Endothelial cell of umbilical vein (primary cell): ENCODE measurements around the gene CAMTA1. TPM values are rescaled to one million over a fixed set of nuclear protein-coding genes. Genes with fewer than 3 reads are reported as not detected.

Source experiments
- BruUV-seq: library from RNA; stranded (reverse); fragments of 400-500 nt; replicated peaks from 2 replicates; lab custom pipeline; 2021; lab: Mats Ljungman, UMichigan
- CTCF ChIA-PET: fragments of 300-600, 350-600 bp; sonication (Branson Sonifier 250); formaldehyde crosslinking; loops from one replicate; lab custom pipeline; 2021; ENCODE audit warnings: antibody characterized with exemption, inconsistent platforms; lab: Charles Lee
- POLR2A ChIA-PET: fragments of 300-600, 350-600 bp; sonication (Branson Sonifier 250); formaldehyde crosslinking; loops from one replicate; lab custom pipeline; 2021; ENCODE audit warnings: antibody characterized with exemption, inconsistent platforms; lab: Charles Lee
- DNase-seq: peaks from one replicate; pipeline ENCODE4 v3.0.0-alpha.2; 2011; ENCODE audit warnings: low read depth, low spot score
- FAIRE-seq: peaks from 2 replicates; lab custom pipeline; 2011; peaks lifted over from hg19 to GRCh38; lab: Jason Lieb, UNC
- H2AFZ ChIP-seq: 2 replicates; pipeline ENCODE4 v1.6.0; 2012; ENCODE audit warnings: low read depth, low read length, control low read depth, inconsistent platforms
- H3K27ac ChIP-seq: 2 replicates; pipeline ENCODE4 v1.5.1; 2011; ENCODE audit warnings: low read depth, mild to moderate bottlenecking, control low read depth, low read length, moderate library complexity; ENCODE audit not compliant: insufficient read depth
- H3K27me3 ChIP-seq, 2 experiments: 2 replicates each; pipeline versions ENCODE4 v1.6.0 to v1.6.1; 2011; ENCODE audit warnings: low read length in 2 of 2, mixed read lengths in 1 of 2; ENCODE audit not compliant: control insufficient read depth in 2 of 2, insufficient read depth in 2 of 2
- H3K36me3 ChIP-seq, 2 experiments: 2 replicates in 1 of 2; 3 replicates in 1 of 2; pipeline ENCODE4 v1.5.1; 2011; ENCODE audit warnings: low read length in 2 of 2, mild to moderate bottlenecking in 1 of 2, moderate library complexity in 1 of 2; ENCODE audit not compliant: control insufficient read depth in 2 of 2, insufficient read depth in 2 of 2; ENCODE audit errors: extremely low read depth in 1 of 2
- H3K4me1 ChIP-seq: 3 replicates; pipeline ENCODE4 v1.5.1; 2011; ENCODE audit warnings: mild to moderate bottlenecking, low read length; ENCODE audit not compliant: control insufficient read depth, insufficient read depth; ENCODE audit errors: extremely low read depth
- H3K4me2 ChIP-seq: 2 replicates; pipeline ENCODE4 v1.6.1; 2011; ENCODE audit warnings: low read length, control low read depth, mixed read lengths; ENCODE audit not compliant: insufficient read depth
- H3K4me3 ChIP-seq, 3 experiments: fragments of 200-600 bp in 1 of 3; sonication (generic), shearing (Covaris generic) in 1 of 3; replicated peaks in 1 of 3; 2 replicates each; pipeline ENCODE4 v1.5.1; 2011 to 2016; ENCODE audit warnings: control low read depth in 3 of 3, low read length in 3 of 3, mild to moderate bottlenecking in 2 of 3, inconsistent platforms in 1 of 3, low read depth in 1 of 3, moderate library complexity in 1 of 3; ENCODE audit not compliant: insufficient read depth in 1 of 3
- H3K79me2 ChIP-seq: 2 replicates; pipeline ENCODE4 v1.6.0; 2012; ENCODE audit warnings: low read length, inconsistent platforms; ENCODE audit not compliant: control insufficient read depth, insufficient read depth
- H3K9ac ChIP-seq: replicated peaks from 2 replicates; pipeline ENCODE3; 2011; ENCODE audit warnings: low read length, control low read depth; ENCODE audit not compliant: insufficient read depth; ENCODE audit errors: extremely low read depth
- H3K9me1 ChIP-seq: replicated peaks from 3 replicates; pipeline ENCODE4 v1.6.0; 2011; ENCODE audit warnings: mild to moderate bottlenecking, low read length; ENCODE audit not compliant: control insufficient read depth, insufficient read depth; ENCODE audit errors: extremely low read depth
- H3K9me3 ChIP-seq: replicated peaks from 2 replicates; pipeline ENCODE4 v1.5.1; 2012; ENCODE audit warnings: low read length, inconsistent platforms; ENCODE audit not compliant: control insufficient read depth, insufficient read depth
- H4K20me1 ChIP-seq: replicated peaks from 2 replicates; pipeline ENCODE3; 2011; ENCODE audit warnings: mild to moderate bottlenecking, low read length; ENCODE audit not compliant: control insufficient read depth, insufficient read depth; ENCODE audit errors: extremely low read depth
- EZH2 ChIP-seq: IDR thresholded peaks from 2 replicates; pipeline ENCODE4 v1.6.1; 2012; ENCODE audit warnings: borderline replicate concordance, low read depth, mild to moderate bottlenecking, moderate library complexity, low read length, inconsistent platforms; ENCODE audit not compliant: severe bottlenecking
- FOS ChIP-seq: IDR thresholded peaks from 2 replicates; pipeline ENCODE4 v1.6.1; 2011; ENCODE audit warnings: mild to moderate bottlenecking, low read length, moderate library complexity, borderline replicate concordance; ENCODE audit not compliant: insufficient read depth
- GATA2 ChIP-seq: IDR thresholded peaks from 2 replicates; pipeline ENCODE4 v1.7.0; 2011; ENCODE audit warnings: low read depth, mild to moderate bottlenecking, moderate library complexity, mixed read lengths, low read length; ENCODE audit not compliant: insufficient read length, insufficient read depth
- JUN ChIP-seq: IDR thresholded peaks from 2 replicates; pipeline ENCODE4 v1.6.1; 2011; ENCODE audit warnings: borderline replicate concordance, low read depth; ENCODE audit not compliant: insufficient read length, insufficient read depth
- MYC ChIP-seq: IDR thresholded peaks from one replicate; pipeline ENCODE4 v1.6.1; 2011; ENCODE audit warnings: mild to moderate bottlenecking, low read depth, low read length
- POLR2A ChIP-seq: IDR thresholded peaks from 2 replicates; pipeline ENCODE4 v1.6.1; 2012; ENCODE audit warnings: low read depth, mild to moderate bottlenecking, control low read depth, low read length
- dilution Hi-C: fragments of 300-500 bp; cut with MboI; formaldehyde crosslinking; loops from one replicate; pipeline ENCODE4 v1.15.0; 2019; ENCODE audit warnings: low sequenced_read_pairs; ENCODE audit not compliant: extremely low pct_ligation_motif_present
- intact Hi-C: fragments of 100-400 bp; cut with micrococcal nuclease; formaldehyde crosslinking; loops from one replicate; pipeline ENCODE4 v1.10.0; 2022
- polyA plus RNA-seq, 4 experiments: library from polyadenylated mRNA; depleted of rRNA in 3 of 4; stranded (reverse) in 3 of 4; unstranded in 1 of 4; fragments of >200 nt; gene quantifications; 2 replicates each; pipeline versions ENCODE4 v1.2.1 to v1.2.3, GENCODE V29; 2011 to 2012; ENCODE audit warnings: missing spikeins in 1 of 4
- total RNA-seq: library from RNA; stranded (reverse); gene quantifications from 2 replicates; pipeline ENCODE4 v1.2.3, GENCODE V29; 2021
- TF ChIP-seq, protein P1 (sequence below): IDR thresholded peaks from 2 replicates; pipeline ENCODE4 v1.6.1; 2011; ENCODE audit not compliant: insufficient read depth, insufficient read length
- TF ChIP-seq, protein P2 (sequence below), 2 donors: IDR thresholded peaks; 1 replicate in 1 of 2; 2 replicates in 1 of 2; pipeline ENCODE4 v1.5.1; 2011; ENCODE audit warnings: low read length in 2 of 2, mild to moderate bottlenecking in 2 of 2, moderate library complexity in 2 of 2, control low read depth in 1 of 2, inconsistent platforms in 1 of 2, low read depth in 1 of 2; ENCODE audit not compliant: insufficient read depth in 1 of 2; ENCODE audit errors: extremely low read depth in 1 of 2

The CAMTA1 gene
- total and polyA plus RNA-seq, 2 donors (not counting 3 experiments of a cell fraction or from before 2014, with no cell fraction given), result 50.8 to 92.7 TPM

DNA sequence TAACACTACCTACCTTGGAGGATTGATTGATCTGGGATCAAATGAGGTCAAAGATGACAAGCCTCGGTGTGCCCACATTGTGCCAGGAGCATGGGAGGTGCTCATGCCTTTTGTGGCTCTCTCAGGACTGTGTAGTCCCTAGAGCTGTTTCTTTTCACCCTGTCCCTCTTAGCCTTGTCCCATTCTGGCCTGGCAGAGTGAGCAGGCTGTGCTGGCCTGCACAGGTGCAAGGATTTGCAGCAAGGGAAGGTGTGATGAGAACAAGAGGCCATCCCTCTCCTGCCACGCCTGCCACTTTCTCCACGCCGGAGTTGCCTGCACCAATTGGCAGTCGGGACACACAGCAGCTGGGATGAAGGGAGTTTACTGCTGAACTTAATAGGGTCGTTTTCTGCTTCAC lies 575.3 kb downstream of the CAMTA1 start:
- CTCF ChIA-PET, result no interaction called here
- Histone ChIP-seq H3K79me2 (no peaks in the 10 kb centered on the region), H3K4me3 (no peak overlapping the region), H3K4me1 (no peaks in the 10 kb centered on the region), H3K27me3 (no peaks in the 10 kb centered on the region), H2AFZ (no peak overlapping the region), H3K27ac (no peak overlapping the region), H3K9me1 (no peaks in the 10 kb centered on the region), H3K36me3 (no peaks in the 10 kb centered on the region), H3K9ac (no peak overlapping the region), H3K9me3 (no peaks in the 10 kb centered on the region), H3K4me2 (no peak overlapping the region), H4K20me1 (no peaks in the 10 kb centered on the region)
- FAIRE-seq (no peak), DNase-seq (no peak)
- POLR2A ChIA-PET, result no interaction called here
- intact Hi-C loops (no loop called here), dilution Hi-C loops (no loop called here)
- BruUV-seq, result no TSS peak
- TF ChIP-seq POLR2A (no peak), GATA2 (no peak), FOS (no peak), MYC (no peak), JUN (no peak), EZH2 (no peak)
- TF ChIP-seq, protein P1, sequence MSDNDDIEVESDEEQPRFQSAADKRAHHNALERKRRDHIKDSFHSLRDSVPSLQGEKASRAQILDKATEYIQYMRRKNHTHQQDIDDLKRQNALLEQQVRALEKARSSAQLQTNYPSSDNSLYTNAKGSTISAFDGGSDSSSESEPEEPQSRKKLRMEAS, result no peak
- TF ChIP-seq, protein P2, sequence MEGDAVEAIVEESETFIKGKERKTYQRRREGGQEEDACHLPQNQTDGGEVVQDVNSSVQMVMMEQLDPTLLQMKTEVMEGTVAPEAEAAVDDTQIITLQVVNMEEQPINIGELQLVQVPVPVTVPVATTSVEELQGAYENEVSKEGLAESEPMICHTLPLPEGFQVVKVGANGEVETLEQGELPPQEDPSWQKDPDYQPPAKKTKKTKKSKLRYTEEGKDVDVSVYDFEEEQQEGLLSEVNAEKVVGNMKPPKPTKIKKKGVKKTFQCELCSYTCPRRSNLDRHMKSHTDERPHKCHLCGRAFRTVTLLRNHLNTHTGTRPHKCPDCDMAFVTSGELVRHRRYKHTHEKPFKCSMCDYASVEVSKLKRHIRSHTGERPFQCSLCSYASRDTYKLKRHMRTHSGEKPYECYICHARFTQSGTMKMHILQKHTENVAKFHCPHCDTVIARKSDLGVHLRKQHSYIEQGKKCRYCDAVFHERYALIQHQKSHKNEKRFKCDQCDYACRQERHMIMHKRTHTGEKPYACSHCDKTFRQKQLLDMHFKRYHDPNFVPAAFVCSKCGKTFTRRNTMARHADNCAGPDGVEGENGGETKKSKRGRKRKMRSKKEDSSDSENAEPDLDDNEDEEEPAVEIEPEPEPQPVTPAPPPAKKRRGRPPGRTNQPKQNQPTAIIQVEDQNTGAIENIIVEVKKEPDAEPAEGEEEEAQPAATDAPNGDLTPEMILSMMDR (IDR thresholded peaks at IDR 0.05; ENCODE audit: extremely low read depth in 1 of 2, insufficient read depth in 1 of 2, low read depth in 1 of 2, low read length in 2 of 2), result no peak
